ENCODE data around the gene WDR43.
"Not testable (repeated sequence)": the region's sequence is repeated elsewhere in the genome, so short reads cannot be mapped to it uniquely, and the experiment has no call there.

WDR43 gene

DNA sequence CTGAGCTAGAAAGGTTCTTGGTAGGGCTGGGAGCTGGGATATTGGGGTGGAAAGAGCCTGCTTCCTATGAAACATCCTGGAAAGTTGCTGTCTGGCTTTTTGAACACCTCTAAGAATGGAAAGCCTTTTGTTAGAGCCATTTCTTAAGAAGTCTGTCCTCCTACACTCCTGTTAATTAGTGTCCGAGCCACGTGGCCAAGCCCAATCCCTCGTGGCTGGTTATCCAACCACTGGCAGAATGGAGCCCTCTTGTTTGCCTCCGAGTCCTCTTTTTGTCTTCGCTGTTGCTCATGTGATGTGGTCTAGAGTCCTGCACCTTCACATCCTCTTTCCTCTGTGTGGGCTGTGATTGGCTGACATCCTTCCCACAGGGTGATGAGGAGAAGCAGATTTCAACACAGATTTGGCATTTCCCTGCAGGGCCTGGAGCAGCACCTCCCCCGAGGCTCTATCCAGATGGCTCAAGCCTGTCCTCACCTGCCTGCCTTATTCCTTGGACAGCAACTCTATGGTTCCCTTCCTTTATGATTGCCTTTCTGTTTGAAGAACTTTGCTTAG lies 78.4 kb downstream of the WDR43 start:
- DNase-seq: no peak

DNA sequence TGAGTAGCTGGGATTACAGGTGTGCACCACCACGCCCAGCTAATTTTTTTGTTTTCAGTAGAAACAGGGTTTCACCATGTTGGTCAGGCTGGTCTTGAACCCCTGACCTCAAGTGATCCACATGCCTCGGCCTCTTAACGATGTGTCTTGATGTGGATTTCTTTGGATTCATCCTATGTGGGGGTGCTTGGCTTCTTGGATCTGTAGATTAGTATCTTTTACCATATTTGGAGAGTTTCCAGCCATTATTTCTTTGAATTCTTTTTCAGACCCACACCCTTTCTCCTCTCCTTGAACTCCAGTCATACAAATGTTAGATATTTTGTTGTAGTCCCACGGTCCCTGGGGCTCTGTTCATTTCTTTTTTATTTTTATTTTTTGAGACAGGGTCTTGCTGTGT lies 79.8 kb downstream of the WDR43 start:
- no peak for DNase-seq

DNA sequence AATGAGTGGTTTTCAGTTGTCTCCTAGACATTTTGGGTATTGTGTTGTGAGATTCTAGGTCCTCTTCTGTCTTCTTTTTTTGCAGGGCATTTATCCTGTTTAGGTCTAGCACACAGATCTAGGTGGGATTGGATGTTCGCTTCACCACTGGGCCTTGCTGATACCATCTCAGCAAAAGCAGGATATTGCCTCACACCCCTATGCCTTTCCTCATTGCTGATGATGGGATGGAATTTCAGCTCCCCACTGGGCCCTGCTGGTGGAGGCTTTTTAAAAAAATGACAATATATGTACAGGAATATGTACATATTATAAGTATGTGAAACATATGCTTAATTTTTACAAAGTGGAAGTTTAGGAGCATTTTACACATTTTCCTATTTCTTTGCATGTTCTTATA lies 81.2 kb downstream of the WDR43 start:
- no peak for DNase-seq

DNA sequence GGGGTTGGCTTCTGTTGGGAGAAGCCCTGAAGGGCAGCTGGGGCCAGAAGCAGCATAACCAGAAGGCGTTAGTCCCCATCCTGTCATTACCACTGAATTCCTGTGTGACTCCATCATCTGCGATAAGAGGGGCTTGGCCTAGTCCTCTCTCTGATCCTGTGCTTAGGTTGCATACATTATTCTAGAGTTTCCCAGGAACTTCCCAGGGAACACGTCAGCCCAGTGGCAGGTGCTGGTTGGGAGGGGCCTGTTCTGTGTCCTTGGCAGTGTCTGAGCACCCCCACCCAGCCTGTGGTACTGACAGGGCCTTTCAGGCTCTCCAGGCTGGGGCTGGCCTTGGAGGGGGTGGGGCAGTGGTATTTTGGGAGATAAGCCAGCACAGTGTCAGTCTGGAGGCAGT lies 82.1 kb downstream of the WDR43 start:
- no peak for DNase-seq

DNA sequence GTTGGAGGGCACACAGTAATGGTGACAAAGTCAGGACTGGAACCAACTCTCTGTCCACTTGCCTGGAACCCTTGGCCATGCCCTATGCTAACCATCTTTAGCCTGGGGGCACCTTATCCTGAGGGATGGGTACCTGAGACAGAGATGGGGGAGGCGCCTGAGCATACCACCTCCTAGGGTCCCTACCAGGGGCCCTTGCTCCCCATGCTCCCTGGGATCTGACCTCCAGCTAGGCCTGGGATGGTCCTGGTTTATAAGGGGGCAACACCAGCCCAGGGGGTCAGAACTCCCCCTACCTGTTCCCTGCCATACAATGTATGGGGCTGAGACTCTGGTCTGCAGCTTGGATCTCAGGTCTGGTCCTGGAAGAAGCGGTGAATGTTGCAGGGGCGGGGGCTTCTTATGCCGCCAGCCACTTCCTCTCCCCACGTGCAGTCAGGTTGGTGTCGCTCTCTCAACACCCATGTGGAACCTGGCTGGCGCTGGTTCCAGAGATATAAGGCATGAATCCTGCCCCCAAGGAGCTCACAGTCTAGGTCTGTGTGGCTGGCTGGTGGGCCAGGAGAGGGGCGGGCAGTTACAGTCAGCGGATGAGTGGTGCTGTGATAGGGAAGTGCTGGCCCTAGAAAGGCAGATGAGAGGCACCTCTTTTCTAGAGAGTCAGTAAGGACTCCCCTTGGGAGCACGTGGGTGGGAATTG lies 82.9 kb downstream of the WDR43 start:
- no peak for DNase-seq

DNA sequence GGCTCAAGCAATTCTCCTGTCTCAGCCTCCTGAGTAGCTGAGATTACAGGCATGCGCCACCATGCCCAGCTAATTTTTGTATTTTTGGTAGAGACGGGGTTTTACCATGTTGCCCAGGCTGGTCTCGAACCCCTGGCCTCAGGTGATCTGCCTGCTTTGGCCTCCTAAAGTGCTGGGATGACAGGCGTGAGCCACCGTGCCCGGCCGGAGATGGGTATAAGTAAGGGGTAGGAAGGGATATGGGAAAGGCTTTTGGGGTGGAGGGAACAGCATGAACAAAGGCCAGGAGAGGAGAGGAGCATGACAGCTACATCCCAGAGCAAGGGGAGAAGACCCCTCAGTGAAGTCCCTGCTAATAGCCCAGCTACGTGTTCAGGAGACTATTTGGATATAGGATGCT lies 83.5 kb downstream of the WDR43 start:
- DNase-seq: not testable (repeated sequence)

DNA sequence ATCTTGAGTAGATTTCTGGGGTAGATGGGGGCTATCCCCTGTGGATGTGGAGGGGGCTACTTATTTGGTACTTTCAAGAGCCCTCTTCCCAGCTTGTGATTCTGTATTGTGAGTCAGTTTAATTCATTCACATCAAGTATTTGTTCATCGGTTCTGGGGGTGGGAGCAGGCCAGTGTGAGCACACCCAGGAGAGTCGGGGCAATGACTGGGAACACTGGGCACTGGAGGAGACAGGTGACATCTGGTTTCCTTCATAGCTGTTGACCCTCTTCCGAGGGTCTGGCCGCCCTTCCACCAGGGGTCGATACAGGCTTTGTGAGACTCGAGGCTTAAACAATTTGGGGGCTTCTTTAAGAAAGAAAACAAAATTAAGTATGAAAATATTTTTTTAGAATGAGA lies 84.1 kb downstream of the WDR43 start:
- DNase-seq: no peak

DNA sequence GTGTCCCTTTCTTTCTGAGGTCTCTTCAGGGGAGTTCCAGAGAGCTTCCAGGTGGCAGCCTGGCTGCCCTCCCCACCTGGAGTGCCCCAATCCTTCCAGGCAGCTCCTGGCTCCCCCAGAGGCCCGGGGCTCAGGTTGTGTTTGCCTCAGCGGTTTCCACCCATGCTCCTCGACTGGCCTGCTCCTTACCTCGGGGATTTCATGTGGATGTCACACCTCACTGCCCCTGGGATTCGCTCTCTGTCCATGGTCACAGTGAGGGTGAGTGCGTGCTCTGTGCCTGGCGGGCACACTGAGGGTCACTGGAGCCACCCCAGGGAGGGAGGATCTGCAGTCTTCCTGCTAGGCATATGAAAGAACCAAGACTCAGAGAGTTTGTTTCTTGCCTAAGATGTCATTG lies 84.6 kb downstream of the WDR43 start:
- DNase-seq: no peak

DNA sequence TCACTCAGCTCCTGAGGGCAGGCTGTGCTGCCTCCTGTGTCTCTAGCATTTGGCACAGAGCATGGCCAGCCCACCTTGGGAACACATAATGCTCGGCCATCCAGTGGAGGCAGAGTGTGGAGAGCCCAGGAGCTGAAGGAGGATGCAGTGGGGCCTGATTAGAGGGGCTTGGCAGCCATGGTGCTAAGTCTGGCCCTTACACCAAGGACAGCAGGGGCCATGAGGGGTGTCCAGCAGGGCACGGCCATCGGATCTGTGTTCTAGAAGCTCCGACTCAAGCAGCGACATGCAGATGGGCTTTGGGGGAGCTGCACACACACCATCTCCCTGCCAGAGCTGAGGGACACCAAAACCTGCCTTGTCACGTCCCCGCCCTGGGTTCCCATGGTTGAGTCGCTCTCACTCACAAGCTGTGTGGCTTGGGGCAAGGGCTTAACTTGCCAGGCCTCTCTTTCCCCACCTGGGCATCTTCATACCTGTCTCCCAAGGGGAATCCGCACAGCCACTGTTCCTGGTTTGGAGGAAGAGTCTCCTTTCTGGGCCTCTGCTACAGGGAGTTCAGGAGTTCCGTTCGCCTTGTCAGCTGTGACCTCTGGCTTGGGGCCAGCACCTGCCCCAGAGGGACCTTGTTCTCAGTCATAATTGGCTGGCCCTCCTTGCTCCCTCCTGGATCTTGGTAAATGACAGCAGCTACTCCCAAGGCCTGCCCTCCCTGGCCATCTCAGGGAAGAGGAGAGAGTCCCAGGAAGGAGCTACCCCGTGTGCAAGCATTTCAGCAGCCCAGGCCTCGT lies 85.3 kb downstream of the WDR43 start:
- no peak for DNase-seq

DNA sequence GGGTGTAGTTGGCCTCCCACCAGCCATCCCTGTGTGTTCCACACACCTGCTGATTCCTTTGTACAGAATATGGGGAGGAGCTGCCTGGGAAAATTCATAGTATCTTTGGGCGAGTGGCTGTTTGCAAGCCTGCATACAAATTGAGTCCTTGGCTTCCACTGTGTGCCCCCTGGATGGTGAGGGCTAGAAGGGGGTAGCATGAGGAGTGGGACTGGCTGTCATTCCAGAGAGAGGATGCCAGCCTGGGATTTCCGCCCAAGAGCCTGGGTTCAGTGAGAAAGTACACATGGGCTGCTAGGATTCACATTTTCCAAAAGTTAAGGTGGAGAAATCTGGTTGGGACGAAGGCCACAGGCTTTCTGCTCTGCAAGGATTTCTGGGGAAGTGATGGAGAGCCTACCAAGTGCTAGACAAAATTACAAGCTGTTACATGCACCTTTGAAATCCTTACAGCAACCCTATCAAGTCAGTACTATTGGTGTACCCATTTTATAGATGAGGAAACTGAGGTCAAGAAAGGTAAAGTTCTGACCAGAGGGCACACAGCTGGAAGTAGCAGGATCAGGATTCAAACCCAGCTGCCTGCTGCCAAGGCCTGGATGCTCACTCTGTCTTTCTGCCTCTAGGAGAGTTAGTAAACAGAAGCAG lies 86.0 kb downstream of the WDR43 start:
- DNase-seq: no peak

DNA sequence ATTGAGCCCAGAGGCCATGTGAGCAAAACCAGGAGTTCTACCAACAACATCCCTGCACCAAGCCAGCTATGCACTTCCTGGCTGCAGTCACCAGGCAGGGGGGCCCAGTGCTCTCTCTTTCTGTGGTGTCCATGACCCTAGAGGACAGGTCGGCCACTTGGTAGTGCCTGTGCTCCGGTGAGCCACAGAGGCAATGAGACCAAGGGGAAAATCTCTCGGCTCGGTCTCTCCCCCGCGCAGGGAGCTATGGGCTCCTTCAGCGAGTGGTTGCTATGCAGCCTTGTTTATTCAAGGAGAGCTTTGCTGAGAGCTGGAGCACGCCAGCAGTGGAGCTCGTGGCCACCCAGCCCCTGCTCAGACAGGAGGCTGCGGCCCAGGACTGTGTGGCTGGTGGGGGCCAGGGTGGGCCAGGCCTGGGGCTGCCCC lies 86.6 kb downstream of the WDR43 start, which contains the start of gene TOGARAM2:
Gene TOGARAM2 (plus strand): TSS at position 283 of the 426 bp plus-strand sequence. CDS start 13,537 bp downstream, outside the sequence.
- DNase-seq: no peak

DNA sequence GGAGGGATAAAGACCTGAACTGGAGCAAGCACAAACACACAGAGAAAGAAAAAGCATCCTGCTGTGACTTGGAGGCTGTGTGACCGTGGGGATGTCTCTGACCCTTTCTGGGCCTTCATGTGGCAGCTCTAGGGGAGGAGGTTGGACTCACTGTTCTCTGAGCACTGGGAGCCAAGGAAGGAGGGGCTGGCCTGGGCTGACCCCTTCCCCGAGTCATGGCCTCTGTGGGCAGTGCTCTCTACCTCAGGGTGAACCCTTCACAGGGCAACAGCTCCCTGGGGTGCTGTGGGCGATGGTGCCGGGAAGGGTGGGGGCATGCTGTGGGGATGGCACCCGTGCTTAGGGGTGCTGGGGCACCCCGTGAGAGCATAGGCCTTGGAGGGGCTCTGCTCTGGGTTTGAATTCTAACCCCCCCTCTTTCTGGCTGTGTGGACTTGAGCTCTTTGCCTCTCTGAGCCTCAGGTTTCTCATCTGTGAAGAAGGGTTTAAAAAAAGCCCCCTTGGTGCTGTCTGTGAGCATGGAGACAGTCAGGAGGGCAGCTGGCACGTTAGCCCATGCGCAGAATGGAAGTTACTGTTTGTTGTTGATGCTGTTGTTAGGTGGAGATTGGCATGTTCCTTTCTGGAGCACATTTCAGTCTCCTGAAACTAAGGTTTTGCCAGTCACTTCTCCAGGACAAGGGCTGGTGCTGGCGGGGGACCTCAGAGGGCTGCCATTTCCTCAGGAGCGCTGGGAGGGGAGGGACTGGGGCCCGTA lies 87.3 kb downstream of the WDR43 start:
- DNase-seq: no peak

DNA sequence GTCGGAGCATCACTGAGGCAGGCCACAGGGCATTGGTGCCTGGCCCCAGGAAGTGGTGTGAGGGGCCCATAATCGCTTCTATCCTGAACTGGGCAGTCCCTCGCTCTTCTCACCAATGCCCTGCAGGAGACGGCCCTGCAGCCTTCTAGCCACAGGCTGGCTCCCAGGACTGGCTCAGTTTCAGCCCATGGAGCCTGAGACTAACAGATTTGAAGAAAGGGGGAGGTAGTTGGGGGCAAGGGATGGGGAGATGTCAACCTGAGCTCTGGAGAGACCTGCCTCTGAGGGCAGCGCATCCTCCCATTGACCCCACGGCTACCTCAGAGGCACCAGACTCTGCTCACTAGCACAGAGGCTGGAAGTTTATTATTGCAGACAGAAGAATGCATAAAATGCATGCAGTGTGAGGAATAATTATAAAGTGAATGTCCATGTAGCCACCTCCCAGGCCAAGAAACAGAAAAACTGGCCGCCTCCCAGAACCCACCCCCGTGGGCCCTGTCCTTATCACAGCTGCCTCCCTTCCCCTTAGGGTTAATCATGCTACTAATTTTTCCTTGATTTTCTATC lies 88.0 kb downstream of the WDR43 start:
- no peak for DNase-seq

DNA sequence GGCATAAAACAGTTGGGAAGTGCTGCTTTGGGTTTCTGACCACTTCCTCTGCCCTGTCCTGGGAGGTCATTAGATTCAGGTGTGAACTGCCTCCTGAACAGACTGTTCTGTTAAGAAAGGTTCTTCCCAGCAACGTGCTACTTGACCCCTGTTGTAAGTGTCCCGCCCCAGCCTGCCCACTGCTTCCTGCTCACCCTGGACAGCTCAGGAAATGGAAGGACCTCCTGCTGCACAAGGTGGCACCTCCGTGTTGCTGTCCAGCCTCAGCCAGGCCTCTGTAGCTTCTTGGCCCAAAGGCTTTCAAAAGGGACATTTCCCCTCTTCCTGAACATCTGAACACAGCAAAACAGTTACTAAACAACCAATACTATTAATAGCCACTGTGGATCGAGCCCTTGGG lies 92.0 kb downstream of the WDR43 start:
- DNase-seq: no peak

DNA sequence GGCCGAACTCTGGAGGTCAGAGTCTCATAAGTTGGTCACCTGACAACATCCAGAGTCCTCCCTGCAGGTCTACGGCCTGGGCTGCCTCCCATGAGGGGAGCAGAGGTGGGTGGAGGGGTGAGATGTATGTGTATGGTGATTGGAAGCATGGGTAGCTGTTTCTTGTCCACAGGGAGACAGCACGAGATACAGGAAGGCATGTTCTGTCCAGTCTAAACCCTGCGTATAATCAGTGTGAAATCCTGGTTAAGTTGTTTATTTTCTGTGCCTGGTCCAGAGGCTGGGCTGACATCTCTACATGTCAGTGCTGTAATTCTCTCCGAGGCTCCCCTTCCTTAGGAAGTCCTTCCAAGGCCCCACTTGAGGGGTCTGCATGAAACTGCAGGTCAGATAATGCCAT lies 95.5 kb downstream of the WDR43 start:
- DNase-seq: no peak

DNA sequence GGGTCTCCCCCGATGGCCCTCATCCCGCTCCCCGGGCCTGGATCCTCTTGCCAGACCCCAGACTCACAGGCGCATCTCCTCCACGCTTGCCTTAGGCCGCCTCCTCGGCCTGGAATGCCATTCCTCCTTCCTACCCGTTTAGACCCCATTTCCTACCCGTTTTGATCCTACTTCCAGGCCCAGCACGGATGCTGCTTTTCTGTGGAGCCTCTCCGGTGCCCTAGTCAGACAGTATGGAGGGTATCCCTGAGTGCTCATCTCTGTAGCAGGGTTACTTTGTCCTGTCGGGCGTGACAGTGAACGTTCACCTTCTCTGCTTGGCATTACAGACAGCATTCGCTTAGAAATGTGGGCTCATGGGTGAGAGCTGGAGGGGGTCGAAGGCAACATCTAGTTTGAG lies 96.0 kb downstream of the WDR43 start:
- no peak for DNase-seq

DNA sequence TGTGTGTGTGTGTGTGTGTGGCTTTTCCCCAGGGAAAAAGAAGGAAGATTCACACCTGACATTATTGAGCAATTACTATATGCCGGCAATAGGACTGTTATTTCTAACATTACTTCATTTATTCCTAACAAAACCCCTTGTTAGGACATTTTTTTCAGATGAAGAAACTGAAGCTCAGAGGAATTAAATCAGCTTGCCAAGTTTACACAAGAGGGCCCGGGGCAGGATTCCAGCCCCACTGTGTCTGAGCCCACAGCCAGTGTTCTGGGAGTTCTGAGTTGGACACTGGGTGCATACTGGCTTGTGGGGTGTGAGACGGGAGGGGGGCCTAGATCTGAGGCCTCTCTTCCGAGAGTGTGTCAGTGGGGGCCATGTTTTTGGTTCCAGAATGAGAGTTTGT lies 96.6 kb downstream of the WDR43 start:
- no peak for DNase-seq

DNA sequence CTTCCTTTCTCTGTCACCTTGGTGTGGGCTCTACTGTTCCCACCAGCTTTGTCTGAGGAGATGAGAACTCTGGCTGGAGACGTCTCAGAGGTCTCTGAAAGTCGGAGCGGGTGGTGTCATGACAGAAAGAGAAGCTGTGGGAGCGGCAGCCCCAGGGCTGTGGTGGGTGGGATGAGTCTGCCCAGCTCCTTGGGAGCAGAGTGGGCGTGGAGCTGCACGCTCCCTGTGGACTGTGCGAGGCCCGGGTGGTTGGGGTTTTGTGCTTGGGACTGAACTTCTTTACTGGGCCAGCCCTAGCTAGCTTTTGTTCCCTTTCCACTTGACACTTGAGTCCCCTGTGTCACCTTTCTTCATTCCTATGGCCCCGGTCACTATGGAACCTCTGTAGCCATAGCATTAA lies 97.0 kb downstream of the WDR43 start:
- no peak for DNase-seq

DNA sequence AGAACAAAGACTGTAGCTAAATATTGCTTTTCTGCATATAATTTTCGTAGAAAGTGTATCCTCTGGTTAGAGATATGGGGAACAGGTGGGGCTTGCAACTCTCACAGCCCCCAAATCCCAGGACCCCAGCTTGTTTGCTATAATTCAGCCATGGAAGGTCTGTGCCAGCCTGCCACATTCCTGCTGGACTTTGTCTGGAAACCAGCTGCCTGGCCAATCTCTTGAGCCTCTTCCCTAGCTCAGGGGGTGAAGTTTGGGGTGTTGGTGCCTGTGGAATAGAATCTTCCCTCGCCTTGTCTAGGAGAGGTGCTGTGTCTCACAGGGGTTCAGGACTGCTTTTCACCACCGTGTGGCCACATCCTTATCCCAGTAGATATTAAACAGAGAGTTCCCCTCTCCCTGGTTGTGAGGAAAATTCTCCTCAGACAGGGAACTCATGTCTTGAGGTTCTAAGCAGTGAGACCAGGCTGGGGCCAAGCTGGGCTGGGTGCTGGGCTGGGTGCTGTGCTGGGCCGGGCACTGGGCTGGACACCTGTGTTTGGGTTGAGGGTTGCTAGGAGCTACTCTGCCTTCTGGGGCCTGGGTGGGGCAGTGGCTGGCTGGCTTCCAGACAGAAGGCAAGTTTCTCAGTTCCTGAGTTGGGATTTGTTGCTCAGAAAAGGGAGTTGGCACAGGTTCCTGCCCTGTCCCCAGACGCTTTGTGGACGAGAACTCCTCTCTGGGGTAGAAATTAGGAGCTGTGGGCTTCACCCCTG lies 98.9 kb downstream of the WDR43 start:
- DNase-seq: no peak

DNA sequence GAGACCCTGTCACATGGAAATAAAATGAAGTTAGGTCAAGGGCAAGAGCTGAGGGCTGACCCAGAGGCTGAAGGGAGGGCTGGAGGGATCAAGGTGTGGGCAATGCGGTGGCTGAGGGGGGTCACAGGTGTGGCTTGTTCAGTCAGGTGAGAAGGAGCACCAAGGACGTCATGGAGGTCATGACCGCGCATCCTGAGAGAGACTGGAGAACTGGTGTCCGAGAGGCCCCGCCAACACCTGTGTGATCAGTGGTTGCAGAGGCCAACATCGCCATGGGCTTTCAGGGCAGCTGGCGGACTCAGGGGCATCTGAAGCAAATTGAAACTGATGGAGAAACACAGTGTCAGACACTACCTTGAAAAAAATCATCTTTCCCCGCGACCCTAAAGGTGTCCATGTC lies 99.6 kb downstream of the WDR43 start:
- DNase-seq: no peak

DNA sequence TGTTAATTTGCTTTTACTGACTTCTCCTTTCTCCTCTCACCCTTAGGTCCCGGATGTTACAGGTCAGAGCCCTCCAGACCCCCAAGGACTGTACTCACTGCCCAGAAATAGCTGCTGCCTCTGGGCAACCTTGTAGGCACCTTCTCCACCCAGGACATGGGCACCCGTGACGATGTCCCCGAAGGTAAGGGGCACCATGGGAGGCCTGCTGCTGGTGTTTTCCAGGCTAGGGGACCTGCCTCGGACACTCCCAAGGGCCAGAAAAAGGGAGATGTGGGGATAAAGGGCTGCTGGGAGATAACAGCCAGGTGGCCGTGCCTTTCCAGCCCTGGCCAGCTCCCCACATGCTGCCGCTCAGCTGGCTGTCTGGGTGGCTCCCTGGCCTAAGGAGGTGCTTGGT lies 100.2 kb downstream of the WDR43 start:
- DNase-seq: no peak
